ENCODE data around the gene TMEM131. TPM values are rescaled to one million over a fixed set of nuclear protein-coding genes. Genes with fewer than 3 reads are reported as not detected.

The TMEM131 gene
- total and polyA plus RNA-seq, 10 of the 15 experiments (the other 5 are each of a cell fraction or from before 2014, with no cell fraction given), result 6.0 to 48.2 (median 23.2) TPM

- DNase-seq (ENCODE audit: low read depth, low spot score) (no peak), FAIRE-seq (no peak), ATAC-seq (no peak)
- Histone ChIP-seq H3K4me3 (no peak overlapping the region), H3K9ac (ENCODE audit: control insufficient read depth, insufficient read depth, low read length) (no peak overlapping the region), H3K36me3 (ENCODE audit: control insufficient read depth in 2 of 2, insufficient read depth in 2 of 2, low read length in 1 of 2) (no peaks in the 10 kb centered on the region), H3K79me2 (ENCODE audit: control insufficient read depth, insufficient read depth, low read length) (no peaks in the 10 kb centered on the region), H3K27ac (ENCODE audit: control insufficient read depth, insufficient read depth) (no peak overlapping the region), H3K4me1 (ENCODE audit: control insufficient read depth, insufficient read depth, low read length) (peaks cover 13% of the 10 kb centered on the region), H2AFZ (ENCODE audit: control insufficient read depth, low read depth, low read length) (no peak overlapping the region), H4K20me1 (ENCODE audit: control insufficient read depth, insufficient read depth) (no peaks in the 10 kb centered on the region), H3K4me2 (ENCODE audit: control insufficient read depth, insufficient read depth) (no peak overlapping the region), H3K9me3 (replicated peaks; ENCODE audit: control insufficient read depth, insufficient read depth, low read length) (no peaks in the 10 kb centered on the region; the same call in 1 of the 3 replicates), H3K27me3 (replicated peaks in 1 of 2; ENCODE audit: control insufficient read depth in 2 of 2, insufficient read depth in 2 of 2, low read length in 1 of 2) (no peaks in the 10 kb centered on the region)
- ChIA-PET RAD21 (ENCODE audit: unreplicated experiment) (no interaction called here), CTCF (no interaction called here), POLR2A (no interaction called here), SMC1A (ENCODE audit: uncharacterized antibody, unreplicated experiment) (no interaction called here)
- intact Hi-C loops (cut with micrococcal nuclease; ENCODE audit: unreplicated experiment), result no loop called here
- in situ Hi-C loops (cut with MboI), result loop anchor here (25.0 kb wide), 1 partner anchor 1958 kb away; no protein-coding TSS in a partner anchor
- BruUV-seq (replicated peaks), result no TSS peak
- WGBS (ENCODE audit: insufficient coverage, insufficient replicate concordance, low lambda C conversion rate, missing lambda C conversion rate), result 84% methylated on average over 6 of the region's 6 CpGs
- no peak for TF ChIP-seq BCL11A (IDR thresholded peaks at IDR 0.05; ENCODE audit: low read depth, low read length)
- TF ChIP-seq ZNF384 (IDR thresholded peaks at IDR 0.05; ENCODE audit: borderline replicate concordance, low read depth, low read length), result no peak
- no peak for TF ChIP-seq KDM1A (IDR thresholded peaks at IDR 0.05; ENCODE audit: borderline replicate concordance)
- TF ChIP-seq FOXK2 (IDR thresholded peaks at IDR 0.05), result no peak
Measured at GRCh38 chr2:98020516-98020915, 24.8 kb upstream of the TMEM131 start.

GRCh38 chr2:98016908-98017670 is 21.3 kb upstream of the TMEM131 start:
- SMC1A ChIA-PET (ENCODE audit: uncharacterized antibody, unreplicated experiment), result no interaction called here
- no peak overlapping the region for H3K9ac ChIP-seq (ENCODE audit: control insufficient read depth, insufficient read depth, low read length)
- BruUV-seq (replicated peaks), result no TSS peak
- TF ChIP-seq MLLT1 (IDR thresholded peaks at IDR 0.05), result no peak
- no peak for TF ChIP-seq CHD4 (IDR thresholded peaks at IDR 0.05)
- no peak for TF ChIP-seq SREBF1 (IDR thresholded peaks at IDR 0.05; ENCODE audit: low read length)
- TF ChIP-seq RELB (IDR thresholded peaks at IDR 0.05; ENCODE audit: low read depth), result no peak
- TF ChIP-seq CHD1 (IDR thresholded peaks at IDR 0.05; ENCODE audit: low read depth, low read length), result no peak
- no peak for TF ChIP-seq ZNF217 (IDR thresholded peaks at IDR 0.05)
- TF ChIP-seq SREBF2 (IDR thresholded peaks at IDR 0.05; ENCODE audit: low read length), result no peak
- no peak for TF ChIP-seq SUPT20H (IDR thresholded peaks at IDR 0.05; ENCODE audit: borderline replicate concordance, control insufficient read depth, low read depth, low read length)
- TF ChIP-seq STAT3 (IDR thresholded peaks at IDR 0.05; ENCODE audit: low read depth, low read length), result no peak
- TF ChIP-seq KLF5 (IDR thresholded peaks at IDR 0.05; ENCODE audit: partially characterized antibody), result no peak

More at GRCh38 chr2:98016908-98017670, 21.3 kb upstream of the TMEM131 start:
- WGBS (ENCODE audit: insufficient coverage, insufficient replicate concordance, low lambda C conversion rate, missing lambda C conversion rate), result 95% methylated on average over 7 of the region's 7 CpGs
- Histone ChIP-seq H3K4me2 (ENCODE audit: control insufficient read depth, insufficient read depth) (no peak overlapping the region), H4K20me1 (ENCODE audit: control insufficient read depth, insufficient read depth) (no peaks in the 10 kb centered on the region), H2AFZ (ENCODE audit: control insufficient read depth, low read depth, low read length) (no peak overlapping the region), H3K9me3 (replicated peaks; ENCODE audit: control insufficient read depth, insufficient read depth, low read length) (no peaks in the 10 kb centered on the region; the same call in 2 of the 3 replicates), H3K36me3 (ENCODE audit: control insufficient read depth in 2 of 2, insufficient read depth in 2 of 2, low read length in 1 of 2) (no peaks in the 10 kb centered on the region), H3K4me3 (no peak overlapping the region), H3K27ac (ENCODE audit: control insufficient read depth, insufficient read depth) (no peak overlapping the region), H3K27me3 (replicated peaks in 1 of 2; ENCODE audit: control insufficient read depth in 2 of 2, insufficient read depth in 2 of 2, low read length in 1 of 2) (no peaks in the 10 kb centered on the region), H3K79me2 (ENCODE audit: control insufficient read depth, insufficient read depth, low read length) (no peaks in the 10 kb centered on the region), H3K4me1 (ENCODE audit: control insufficient read depth, insufficient read depth, low read length) (peaks cover 41% of the 10 kb centered on the region)
- ChIA-PET RAD21 (ENCODE audit: unreplicated experiment) (interaction anchor here (1.0 to 2.1 kb wide), 2 partner anchors 10 to 11 kb away, joined by 3 to 16 read pairs; no protein-coding TSS in a partner anchor), POLR2A (interaction anchor here (1.1 to 1.5 kb wide), 2 partner anchors 10 to 22 kb away, joined by 3 read pairs; no protein-coding TSS in a partner anchor), CTCF (interaction anchor here (0.6 to 2.3 kb wide), 2 partner anchors 8 to 251 kb away, joined by 5 to 9 read pairs; no protein-coding TSS in a partner anchor)
- intact Hi-C loops (cut with micrococcal nuclease; ENCODE audit: unreplicated experiment) (loop anchor here (10.0 kb wide), 1 partner anchor 448 kb away; no protein-coding TSS in a partner anchor), in situ Hi-C loops (cut with MboI) (loop anchor here (25.0 kb wide), 1 partner anchor 1955 kb away; no protein-coding TSS in a partner anchor)
- no peak for FAIRE-seq
- ATAC-seq, result no peak
- DNase-seq (ENCODE audit: low read depth, low spot score), result no peak

All from GM12878 (cell line).